HFF-Myc (cell line): ENCODE data around the gene OPCML.
A peak's percentile ranks its signal among the peaks of the same experiment; 100 is the strongest.

Experiments
- DNase-seq: peaks from one replicate; pipeline ENCODE4 v3.0.0-alpha.2; 2011; ENCODE audit warnings: low read depth; ENCODE audit errors: extremely low read depth
- H3K4me3 ChIP-seq: replicated peaks from 2 replicates; pipeline ENCODE4 v1.5.1; 2011; ENCODE audit warnings: low read depth, mild to moderate bottlenecking, control low read depth, low read length
- TF ChIP-seq, protein P1 (sequence below): IDR thresholded peaks from 2 replicates; pipeline ENCODE4 v1.5.1; 2012; ENCODE audit warnings: mild to moderate bottlenecking, low read depth, low read length, control low read depth; ENCODE audit errors: missing control alignments

Gene OPCML

DNA sequence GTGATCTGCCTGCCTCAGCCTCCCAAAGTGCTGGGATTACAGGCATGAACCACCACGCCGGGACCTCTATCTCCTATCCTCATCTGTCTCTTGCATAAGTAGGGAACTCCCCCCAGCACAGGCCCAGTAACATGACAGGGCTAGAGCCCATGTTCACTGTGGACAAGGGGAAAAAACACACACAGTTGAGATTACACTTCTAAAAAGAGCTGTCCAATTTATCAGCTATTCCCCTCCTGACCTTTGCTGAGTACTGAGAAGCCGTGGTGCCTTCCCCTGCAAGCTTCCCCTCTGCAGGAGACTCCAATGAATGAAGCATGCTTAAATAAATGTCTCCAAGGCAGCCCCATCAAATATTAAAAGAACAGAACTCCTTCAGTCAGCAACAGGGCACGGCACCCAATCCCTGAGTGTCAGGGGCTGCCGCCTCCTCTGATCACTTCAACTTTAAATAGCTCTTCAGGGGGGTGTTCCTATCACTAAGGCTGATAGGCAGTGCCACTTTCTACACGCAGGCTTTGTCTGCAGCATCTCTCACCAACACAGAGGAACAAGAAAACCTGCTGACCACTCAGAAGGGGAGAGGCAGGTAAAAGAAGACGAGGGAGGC lies 385.5 kb downstream of the OPCML start:
- TF ChIP-seq, protein P1, sequence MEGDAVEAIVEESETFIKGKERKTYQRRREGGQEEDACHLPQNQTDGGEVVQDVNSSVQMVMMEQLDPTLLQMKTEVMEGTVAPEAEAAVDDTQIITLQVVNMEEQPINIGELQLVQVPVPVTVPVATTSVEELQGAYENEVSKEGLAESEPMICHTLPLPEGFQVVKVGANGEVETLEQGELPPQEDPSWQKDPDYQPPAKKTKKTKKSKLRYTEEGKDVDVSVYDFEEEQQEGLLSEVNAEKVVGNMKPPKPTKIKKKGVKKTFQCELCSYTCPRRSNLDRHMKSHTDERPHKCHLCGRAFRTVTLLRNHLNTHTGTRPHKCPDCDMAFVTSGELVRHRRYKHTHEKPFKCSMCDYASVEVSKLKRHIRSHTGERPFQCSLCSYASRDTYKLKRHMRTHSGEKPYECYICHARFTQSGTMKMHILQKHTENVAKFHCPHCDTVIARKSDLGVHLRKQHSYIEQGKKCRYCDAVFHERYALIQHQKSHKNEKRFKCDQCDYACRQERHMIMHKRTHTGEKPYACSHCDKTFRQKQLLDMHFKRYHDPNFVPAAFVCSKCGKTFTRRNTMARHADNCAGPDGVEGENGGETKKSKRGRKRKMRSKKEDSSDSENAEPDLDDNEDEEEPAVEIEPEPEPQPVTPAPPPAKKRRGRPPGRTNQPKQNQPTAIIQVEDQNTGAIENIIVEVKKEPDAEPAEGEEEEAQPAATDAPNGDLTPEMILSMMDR, result no peak
- no peak for DNase-seq

GRCh38 chr11:133137939-133138338 lies 394.4 kb downstream of the OPCML start:
- DNase-seq, result no peak
- TF ChIP-seq, protein P1, result no peak
- H3K4me3 ChIP-seq, result no peak overlapping the region

More for the DNA sequence above, 385.5 kb downstream of the OPCML start:
- no peak overlapping the region for H3K4me3 ChIP-seq

DNA sequence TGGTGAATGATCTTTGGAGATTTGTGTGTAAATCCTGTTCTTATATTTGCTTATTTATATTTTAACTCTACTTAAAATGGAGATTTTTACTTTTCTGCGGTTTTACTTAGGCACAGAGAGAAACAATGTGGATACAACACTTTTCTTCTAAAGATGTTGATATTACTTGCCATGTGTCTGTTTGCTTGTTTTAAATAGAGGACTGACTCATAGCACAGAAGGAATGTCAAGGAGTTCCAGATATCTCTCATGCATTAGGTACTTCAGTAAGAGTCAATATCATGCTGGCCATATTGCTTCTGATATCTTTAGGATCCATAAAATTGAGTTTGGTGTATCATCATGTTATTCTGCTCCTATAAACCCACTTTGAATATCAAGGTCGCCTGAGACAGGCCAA lies 395.0 kb downstream of the OPCML start:
- TF ChIP-seq, protein P1, result no peak
- DNase-seq, result no peak
- no peak overlapping the region for H3K4me3 ChIP-seq

DNA sequence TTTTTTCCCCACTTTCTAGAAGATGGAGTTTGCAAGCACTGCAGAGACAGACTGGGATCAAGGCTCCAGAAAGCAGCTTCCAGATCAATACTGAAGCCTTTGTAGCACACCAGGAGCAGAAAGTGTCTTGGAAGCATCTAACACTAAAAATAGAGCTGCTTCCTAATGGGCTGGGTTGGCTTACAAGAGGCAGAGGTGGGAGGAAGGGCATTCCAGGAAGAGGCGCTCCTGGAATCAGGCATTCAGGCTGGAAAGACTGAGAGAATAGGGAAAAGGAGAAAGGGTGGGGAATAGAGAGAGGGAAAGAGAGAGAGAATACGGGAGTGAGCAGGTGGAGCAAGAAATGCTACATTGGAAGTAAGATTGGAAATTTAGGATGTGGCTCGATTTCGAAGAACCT lies 395.9 kb downstream of the OPCML start:
- no peak overlapping the region for H3K4me3 ChIP-seq
- TF ChIP-seq, protein P1, result no peak
- DNase-seq, result no peak

DNA sequence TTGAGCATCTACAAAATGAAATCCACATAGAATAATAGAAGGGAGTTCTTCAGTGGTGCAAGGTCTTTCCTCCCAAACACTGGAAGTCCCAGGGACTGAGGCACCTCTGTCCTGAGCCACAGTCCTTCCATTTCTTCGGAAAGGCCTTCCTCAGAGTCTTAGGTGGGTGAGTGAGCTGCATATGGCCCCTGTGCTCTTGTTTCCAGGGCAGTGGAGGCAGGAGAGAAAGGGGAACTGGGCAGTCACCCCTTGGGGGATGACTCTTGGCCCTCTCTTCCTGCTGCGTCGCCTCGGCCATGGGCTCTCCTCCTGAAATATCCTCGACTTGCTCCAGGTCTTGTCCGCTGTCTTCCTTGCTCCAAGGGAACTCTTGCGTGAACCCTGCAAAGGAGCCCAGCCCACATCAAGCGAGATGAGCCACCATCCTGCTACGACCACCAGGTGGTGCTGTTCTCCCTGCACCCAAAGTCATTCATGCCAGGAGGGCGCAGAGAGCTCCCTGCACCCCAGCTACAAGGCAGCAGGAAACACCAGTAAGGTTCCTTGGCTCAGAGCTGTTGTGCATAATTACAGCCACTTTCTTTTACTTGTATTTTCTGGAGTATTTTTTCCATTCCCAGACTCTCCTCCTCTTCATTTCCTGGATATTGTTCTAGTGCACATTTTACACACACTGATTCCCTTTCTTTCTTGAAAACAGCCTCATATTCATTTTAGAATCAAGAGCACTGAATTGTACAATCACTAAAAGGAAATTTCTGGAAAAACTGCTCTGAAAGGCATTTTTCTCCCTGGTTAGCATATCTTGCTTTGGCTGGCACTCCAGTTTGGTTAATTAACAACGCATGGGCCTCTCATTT lies 397.8 kb downstream of the OPCML start:
- no peak overlapping the region for H3K4me3 ChIP-seq
- TF ChIP-seq, protein P1, result peak; percentile 50
- no peak for DNase-seq

DNA sequence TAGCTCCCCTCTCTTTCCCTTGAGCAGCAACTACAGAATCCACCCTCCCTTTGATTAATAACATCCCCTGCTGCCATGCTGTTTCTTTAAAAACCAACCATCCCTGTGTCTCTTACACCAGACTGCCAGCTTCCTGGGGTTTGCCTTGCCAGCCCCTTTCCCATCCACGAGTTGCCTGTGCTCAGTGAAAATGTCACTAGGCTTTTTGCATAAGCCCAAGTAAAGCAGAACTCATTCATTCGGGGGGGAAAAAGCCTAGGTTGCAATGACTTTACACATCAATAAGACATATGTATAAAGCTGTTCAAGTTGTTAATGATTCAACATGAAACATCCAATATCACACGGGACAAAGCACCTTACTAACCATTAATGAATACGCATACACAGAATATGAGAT lies 398.7 kb downstream of the OPCML start:
- TF ChIP-seq, protein P1, result no peak
- H3K4me3 ChIP-seq, result no peak overlapping the region
- DNase-seq, result no peak
